ENCODE results near the gene PIGS. TPM values are rescaled to one million over a fixed set of nuclear protein-coding genes. Genes with fewer than 3 reads are reported as not detected.

Gene PIGS
- polyA plus RNA-seq, 3 donors = 59.4 to 87.5 (median 84.9) TPM

DNA sequence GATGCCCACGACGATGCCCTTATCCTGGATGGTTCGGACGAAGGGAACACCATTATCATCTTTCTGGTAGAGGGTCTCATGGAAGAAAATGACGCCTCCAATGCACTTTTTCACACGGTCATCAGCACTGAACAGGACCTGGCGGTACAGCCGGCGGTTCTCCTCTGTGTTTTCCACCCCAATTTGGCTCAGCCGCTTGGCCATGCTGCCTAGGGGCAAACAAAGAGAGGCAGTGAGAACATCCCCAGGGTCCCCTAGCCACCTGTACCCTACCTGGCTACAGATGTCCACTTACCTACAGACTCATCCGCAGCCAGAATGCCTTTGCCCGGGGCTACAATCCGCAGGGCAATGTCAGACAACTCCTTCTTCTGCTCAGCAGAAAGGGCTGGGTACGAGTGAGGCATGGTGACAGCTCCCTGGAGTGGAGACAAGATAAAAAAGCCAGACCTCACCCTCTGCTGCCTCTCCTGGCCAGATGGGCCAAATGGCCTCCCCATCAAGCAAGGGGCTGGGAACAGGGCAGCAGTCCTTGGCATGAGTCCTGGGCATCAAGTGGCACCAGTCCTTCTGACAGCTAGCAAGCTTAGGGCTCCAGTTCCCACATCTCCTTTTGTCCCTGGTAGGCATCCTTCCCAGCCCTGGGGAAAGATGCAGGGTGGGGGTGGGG lies 3.9 kb upstream of the PIGS start:
- H3K9me3 Mint-ChIP-seq = no peaks in the 10 kb centered on the region
- 98% methylated on average over 11 of the region's 14 CpGs for WGBS (ENCODE audit: insufficient coverage)
- no peak overlapping the region for H3K4me3 ChIP-seq (replicated peaks in 1 of 3; ENCODE audit: low read depth in 2 of 3, low read length in 3 of 3)
- H3K79me2 ChIP-seq (ENCODE audit: insufficient read depth, low read length) = peaks cover 10% of the 10 kb centered on the region
- DNase-seq = no peak
- TF ChIP-seq CTCF (IDR thresholded peaks at IDR 0.05) = no peak
- no peak overlapping the region for H2AFZ ChIP-seq (ENCODE audit: insufficient read depth, low read depth, low read length, poor library complexity, severe bottlenecking)
- no peaks in the 10 kb centered on the region for H3K27me3 ChIP-seq (ENCODE audit: control insufficient read depth in 2 of 2, insufficient read depth in 2 of 2, low read length in 2 of 2)
- peaks cover 2 to 4% (median 3%) of the 10 kb centered on the region in 3 donors for H3K27me3 Mint-ChIP-seq (ENCODE audit: low read depth in 3 of 3)
- peaks cover 13 to 26% of the 10 kb centered on the region in 2 donors for H3K36me3 ChIP-seq (replicated peaks in 1 of 2; ENCODE audit: control insufficient read depth in 1 of 2, insufficient read depth in 2 of 2, low read length in 2 of 2)
- no peak overlapping the region for H3K9ac ChIP-seq (ENCODE audit: insufficient read depth, low read length, poor library complexity, severe bottlenecking)
- peaks cover 17 to 20% of the 10 kb centered on the region in 2 donors for H3K4me1 ChIP-seq (ENCODE audit: control insufficient read depth in 1 of 2, insufficient read depth in 2 of 2, low read length in 2 of 2)
- no peak overlapping the region for H3K4me3 Mint-ChIP-seq
- no peak overlapping the region for H3K27ac Mint-ChIP-seq
- no peak overlapping the region for H3K4me2 ChIP-seq (replicated peaks; ENCODE audit: extremely low read depth, low read length, poor library complexity, severe bottlenecking)
- H3K36me3 Mint-ChIP-seq = peaks cover 16 to 34% of the 10 kb centered on the region in 2 donors
- no peaks in the 10 kb centered on the region for H4K20me1 ChIP-seq (ENCODE audit: insufficient read depth, low read length)
- H3K9me3 ChIP-seq (replicated peaks in 1 of 2; ENCODE audit: control insufficient read depth in 1 of 2, insufficient read depth in 1 of 2, low read length in 2 of 2) = no peaks in the 10 kb centered on the region
- intact Hi-C loops (cut with micrococcal nuclease) = loop anchor here in 1 of 2 donors (10.0 kb wide), 1 partner anchor 240 kb away; the partner anchor contains the start of genes IFT20 and TNFAIP1
- H3K27ac ChIP-seq (ENCODE audit: low read depth in 1 of 2, low read length in 2 of 2) = no peak overlapping the region
- H3K4me1 Mint-ChIP-seq = peaks cover 27% of the 10 kb centered on the region

- H3K27me3 ChIP-seq (ENCODE audit: control insufficient read depth in 2 of 2, insufficient read depth in 2 of 2, low read length in 2 of 2) = no peaks in the 10 kb centered on the region
- intact Hi-C loops (cut with micrococcal nuclease) = loop anchor here in 1 of 2 donors (10.0 kb wide), 1 partner anchor 240 kb away; the partner anchor contains the start of genes IFT20 and TNFAIP1
- 98% methylated on average over 5 of the region's 7 CpGs for WGBS (ENCODE audit: insufficient coverage)
- H3K4me2 ChIP-seq (replicated peaks; ENCODE audit: extremely low read depth, low read length, poor library complexity, severe bottlenecking) = no peak overlapping the region
- Mint-ChIP-seq H3K9me3 (no peaks in the 10 kb centered on the region), H3K4me1 (peaks cover 34% of the 10 kb centered on the region), H3K27me3 (ENCODE audit: low read depth in 3 of 3) (peaks cover 2 to 4% (median 3%) of the 10 kb centered on the region in 3 donors), H3K36me3 (peaks cover 9 to 27% of the 10 kb centered on the region in 2 donors), H3K4me3 (no peak overlapping the region), H3K27ac (peak overlapping the region in 1 of 7 donors; percentile 41)
- no peak overlapping the region for H3K9ac ChIP-seq (ENCODE audit: insufficient read depth, low read length, poor library complexity, severe bottlenecking)
- no peak overlapping the region for H3K4me3 ChIP-seq (replicated peaks in 1 of 3; ENCODE audit: low read depth in 2 of 3, low read length in 3 of 3)
- H3K4me1 ChIP-seq (ENCODE audit: control insufficient read depth in 1 of 2, insufficient read depth in 2 of 2, low read length in 2 of 2) = peaks cover 20 to 27% of the 10 kb centered on the region in 2 donors
- H3K9me3 ChIP-seq (replicated peaks in 1 of 2; ENCODE audit: control insufficient read depth in 1 of 2, insufficient read depth in 1 of 2, low read length in 2 of 2) = no peaks in the 10 kb centered on the region
- peaks cover 18% of the 10 kb centered on the region for H3K79me2 ChIP-seq (ENCODE audit: insufficient read depth, low read length)
- no peak overlapping the region for H2AFZ ChIP-seq (ENCODE audit: insufficient read depth, low read depth, low read length, poor library complexity, severe bottlenecking)
- peaks cover 3% of the 10 kb centered on the region for H4K20me1 ChIP-seq (ENCODE audit: insufficient read depth, low read length)
- no peak overlapping the region for H3K27ac ChIP-seq (ENCODE audit: low read depth in 1 of 2, low read length in 2 of 2)
- DNase-seq = no peak
- peaks cover 10 to 19% of the 10 kb centered on the region in 2 donors for H3K36me3 ChIP-seq (replicated peaks in 1 of 2; ENCODE audit: control insufficient read depth in 1 of 2, insufficient read depth in 2 of 2, low read length in 2 of 2)
- TF ChIP-seq CTCF (IDR thresholded peaks at IDR 0.05) = no peak
These were observed 3.2 kb upstream of the PIGS start for GRCh38 chr17:28574526-28574925.

Data from CD14-positive monocyte (primary cell).